ENCODE results near the gene METTL4.

DNA sequence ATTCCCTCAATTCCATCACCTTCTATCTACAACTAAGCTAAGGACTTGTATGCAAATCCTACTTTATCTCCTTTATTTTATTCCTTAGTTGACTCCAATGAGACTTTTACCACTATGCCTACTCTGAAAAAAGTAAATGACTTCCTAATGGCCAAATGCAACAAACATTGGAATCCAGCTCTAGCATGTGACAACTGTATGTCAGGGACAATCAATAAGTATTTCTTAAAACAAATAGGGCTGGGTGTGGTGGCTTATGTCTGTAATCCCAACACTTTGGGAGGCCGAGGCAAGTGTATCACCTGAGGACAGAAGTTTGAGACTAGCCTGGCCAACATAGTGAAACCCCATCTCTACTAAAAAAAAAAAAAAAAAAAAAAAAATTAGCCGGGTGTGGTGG lies 21.8 kb downstream of the METTL4 start:
- no peak for TF ChIP-seq SP1 (IDR thresholded peaks at IDR 0.05)
- TF ChIP-seq ELF4 (IDR thresholded peaks at IDR 0.05): no peak
- TF ChIP-seq SUZ12 (IDR thresholded peaks at IDR 0.05): no peak
- TF ChIP-seq NFRKB (IDR thresholded peaks at IDR 0.05): no peak
- no peak for TF ChIP-seq FOXM1 (IDR thresholded peaks at IDR 0.05; ENCODE audit: borderline replicate concordance)
